GM20431 (cell line): ENCODE data around the gene GPBP1L1.
"Not testable (repeated sequence)": the region's sequence is repeated elsewhere in the genome, so short reads cannot be mapped to it uniquely, and the experiment has no call there.

Source experiments
- in situ Hi-C: fragments of 300-500 bp; cut with MseI, MboI; formaldehyde crosslinking; loops from one replicate; pipeline ENCODE4 v1.15.0; 2020; ENCODE audit warnings: low sequenced_read_pairs; ENCODE audit not compliant: unreplicated experiment

GPBP1L1 gene, protein sequence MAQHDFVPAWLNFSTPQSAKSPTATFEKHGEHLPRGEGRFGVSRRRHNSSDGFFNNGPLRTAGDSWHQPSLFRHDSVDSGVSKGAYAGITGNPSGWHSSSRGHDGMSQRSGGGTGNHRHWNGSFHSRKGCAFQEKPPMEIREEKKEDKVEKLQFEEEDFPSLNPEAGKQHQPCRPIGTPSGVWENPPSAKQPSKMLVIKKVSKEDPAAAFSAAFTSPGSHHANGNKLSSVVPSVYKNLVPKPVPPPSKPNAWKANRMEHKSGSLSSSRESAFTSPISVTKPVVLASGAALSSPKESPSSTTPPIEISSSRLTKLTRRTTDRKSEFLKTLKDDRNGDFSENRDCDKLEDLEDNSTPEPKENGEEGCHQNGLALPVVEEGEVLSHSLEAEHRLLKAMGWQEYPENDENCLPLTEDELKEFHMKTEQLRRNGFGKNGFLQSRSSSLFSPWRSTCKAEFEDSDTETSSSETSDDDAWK

DNA sequence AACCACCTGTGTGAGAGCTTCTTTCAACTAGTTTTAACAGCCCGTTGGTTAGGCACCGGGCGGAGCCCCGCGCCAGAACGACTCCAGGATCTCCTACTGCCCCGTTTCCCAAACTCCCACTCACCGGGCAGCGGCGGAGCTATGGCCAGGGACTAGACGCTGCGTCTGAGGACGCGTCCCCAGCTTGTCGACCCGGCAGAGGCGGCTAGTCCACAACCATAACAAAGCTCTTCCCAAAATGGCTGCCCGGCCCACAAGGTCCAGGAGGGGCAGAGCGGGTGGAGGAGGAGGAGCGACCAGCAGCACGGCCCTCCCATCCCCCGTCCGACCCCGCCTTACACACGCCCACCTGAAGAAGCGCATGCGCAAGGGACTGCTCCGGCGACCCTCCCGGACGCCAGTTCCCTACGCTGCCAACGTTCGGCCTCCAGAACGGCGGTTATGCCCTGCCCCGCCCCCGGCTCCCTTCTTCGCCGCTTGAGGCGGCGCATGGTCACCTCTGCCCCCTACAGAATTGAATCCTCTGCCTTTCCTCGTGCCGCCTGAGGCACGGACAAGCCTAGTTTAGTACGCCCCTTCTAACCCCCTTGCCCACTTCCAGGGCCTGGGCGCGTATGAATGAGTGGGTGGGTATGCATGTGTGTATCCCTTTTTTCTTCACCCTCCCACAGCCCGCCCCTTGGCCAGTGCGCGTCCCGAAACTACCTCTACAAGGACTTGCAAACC is at the start of gene GPBP1L1:
GPBP1L1 (minus strand) TSS at position 246 of the 726 bp plus-strand sequence. CDS start 27,446 bp downstream, outside the sequence.
- in situ Hi-C loops: no loop called here

DNA sequence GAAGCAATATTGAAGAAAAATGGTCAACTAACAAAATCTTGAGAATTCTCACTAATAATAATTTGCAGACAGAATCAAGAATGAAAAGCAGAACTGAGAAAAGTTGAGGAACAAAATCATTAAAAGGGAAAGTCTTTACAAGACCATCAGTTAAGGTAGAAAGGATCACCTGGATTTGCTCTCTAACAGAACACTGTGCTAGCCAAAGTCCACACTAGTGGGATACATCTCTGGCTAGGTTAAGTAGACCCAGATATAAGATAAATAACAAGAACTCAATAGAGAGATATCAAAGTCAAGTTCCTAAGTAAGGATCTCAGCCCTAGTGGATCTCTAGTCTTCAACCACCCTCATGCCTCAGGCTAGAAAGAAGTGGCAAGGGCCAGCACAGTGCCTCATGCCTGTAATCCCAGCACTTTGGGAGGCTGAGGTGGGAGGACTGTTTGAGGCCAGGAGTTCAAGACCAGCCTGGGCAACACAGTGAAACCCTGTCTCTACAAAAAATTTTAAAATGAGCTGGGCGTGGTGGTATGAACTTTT is 44.5 kb upstream of the GPBP1L1 start:
- in situ Hi-C loops: no loop called here

DNA sequence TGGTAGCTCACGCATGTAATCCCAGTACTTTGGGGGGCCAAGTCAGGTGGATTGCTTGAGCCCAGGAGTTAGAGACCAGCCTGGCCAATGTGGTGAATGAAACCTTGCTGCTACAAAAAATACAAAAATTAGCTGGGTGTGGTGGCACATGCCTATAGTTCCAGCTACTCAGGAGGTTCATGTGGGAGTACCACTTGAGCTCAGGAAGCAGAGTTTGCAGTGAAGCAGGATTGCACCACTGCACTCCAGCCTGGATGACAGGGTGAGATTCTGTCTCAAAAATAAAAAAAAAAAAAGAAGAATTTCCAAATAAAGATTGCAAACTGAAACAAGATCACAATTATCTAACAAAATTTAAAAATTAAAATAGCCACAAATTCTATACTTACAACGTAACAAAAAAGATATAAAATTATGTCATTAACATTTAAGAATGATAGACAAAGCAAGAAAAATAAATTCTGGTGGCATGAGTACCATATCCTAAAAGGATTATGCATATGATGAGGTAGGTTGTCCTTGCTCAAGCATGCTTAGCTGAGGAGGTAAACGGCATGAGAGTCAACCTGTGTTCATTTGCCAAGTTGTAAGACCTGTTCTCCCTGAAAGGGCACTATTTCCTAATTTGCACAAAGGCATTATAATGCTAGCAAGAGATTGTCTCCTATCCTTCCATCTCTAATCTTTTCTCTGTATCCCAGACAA is 43.9 kb upstream of the GPBP1L1 start:
- in situ Hi-C loops: no loop called here

DNA sequence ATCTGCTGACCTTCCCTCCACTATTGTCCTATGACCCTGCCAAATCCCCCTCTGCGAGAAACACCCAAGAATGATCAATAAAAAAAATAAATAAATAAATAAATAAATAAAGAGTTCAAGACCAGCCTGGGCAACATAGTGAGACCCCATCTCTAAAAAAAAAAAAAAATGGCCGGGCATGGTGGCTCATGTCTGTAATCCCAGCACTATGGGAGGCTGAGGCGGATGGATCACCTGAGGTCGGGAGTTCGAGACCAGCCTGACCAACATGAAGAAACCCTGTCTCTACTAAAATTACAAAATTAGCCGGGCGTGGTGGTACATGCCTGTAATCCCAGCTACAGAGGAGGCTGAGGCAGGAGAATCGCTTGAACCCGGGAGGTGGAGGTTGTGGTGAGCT is 39.7 kb upstream of the GPBP1L1 start:
- in situ Hi-C loops: not testable (repeated sequence)

- in situ Hi-C loops: no loop called here
Measured at GRCh38 chr1:45723248-45723930, 37.1 kb upstream of the GPBP1L1 start.

DNA sequence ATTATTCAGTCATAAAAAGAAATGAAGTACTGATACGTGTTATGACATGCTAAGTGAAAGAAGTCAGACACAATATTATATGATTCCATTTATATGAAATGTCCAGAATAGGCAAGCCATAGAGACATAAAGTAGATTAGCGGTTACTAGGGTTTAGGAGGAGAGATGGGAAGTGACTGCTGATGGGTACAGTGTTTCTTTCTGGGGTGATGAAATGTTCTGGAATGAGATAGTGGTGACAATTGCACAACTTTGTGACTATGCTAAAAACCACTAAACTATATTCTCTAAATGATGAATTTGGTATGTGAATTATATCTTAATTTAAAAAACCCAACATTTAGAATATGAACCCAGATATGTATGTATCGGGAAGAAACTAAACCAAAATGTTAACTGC is 36.5 kb upstream of the GPBP1L1 start:
- in situ Hi-C loops: no loop called here

GRCh38 chr1:45721207-45721606 is 34.9 kb upstream of the GPBP1L1 start:
- in situ Hi-C loops: no loop called here

DNA sequence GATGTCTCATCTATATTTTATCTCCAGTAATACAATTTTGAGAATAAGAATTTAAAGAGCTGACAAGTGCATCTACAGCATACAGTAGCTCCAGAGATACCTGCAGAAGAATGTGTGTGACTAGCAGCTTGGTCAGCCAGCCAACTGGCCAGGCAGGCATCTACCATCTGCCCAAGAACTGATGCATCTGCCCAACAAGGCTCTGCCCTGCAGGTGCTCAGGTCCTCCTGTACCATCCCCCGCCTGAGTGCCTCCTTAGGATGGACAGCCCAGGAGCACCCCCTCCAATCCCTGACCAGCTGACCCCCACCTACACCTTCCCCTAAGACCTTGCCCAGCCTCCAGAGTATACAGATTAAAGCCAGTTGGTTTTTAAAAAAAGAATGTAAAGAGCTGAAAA is 32.0 kb upstream of the GPBP1L1 start:
- in situ Hi-C loops: no loop called here

- in situ Hi-C loops: not testable (repeated sequence)
Measured at GRCh38 chr1:45717386-45717785, 31.1 kb upstream of the GPBP1L1 start.

GRCh38 chr1:45716700-45717099 is 30.4 kb upstream of the GPBP1L1 start:
- in situ Hi-C loops: no loop called here

DNA sequence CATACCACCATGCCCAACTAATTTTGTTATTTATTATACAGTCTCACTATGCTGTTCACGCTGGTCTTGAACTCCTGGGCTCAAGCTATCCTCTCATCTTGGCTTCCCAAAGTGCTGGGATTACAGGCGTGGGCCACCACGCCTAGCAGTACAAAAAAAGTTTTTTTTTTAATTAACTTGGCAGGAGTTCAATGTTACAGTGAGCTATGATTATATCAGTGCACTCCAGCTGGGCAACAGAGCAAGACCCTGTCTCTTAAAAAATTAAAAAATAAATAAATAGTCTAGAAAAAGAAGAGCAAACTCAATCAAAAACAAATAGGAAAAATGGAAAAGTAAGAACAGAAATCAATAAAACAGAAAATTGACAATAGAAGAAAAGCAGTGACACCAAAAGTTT is 27.4 kb upstream of the GPBP1L1 start:
- in situ Hi-C loops: no loop called here

- in situ Hi-C loops: no loop called here
Measured at GRCh38 chr1:45704637-45705036, 18.3 kb upstream of the GPBP1L1 start.

DNA sequence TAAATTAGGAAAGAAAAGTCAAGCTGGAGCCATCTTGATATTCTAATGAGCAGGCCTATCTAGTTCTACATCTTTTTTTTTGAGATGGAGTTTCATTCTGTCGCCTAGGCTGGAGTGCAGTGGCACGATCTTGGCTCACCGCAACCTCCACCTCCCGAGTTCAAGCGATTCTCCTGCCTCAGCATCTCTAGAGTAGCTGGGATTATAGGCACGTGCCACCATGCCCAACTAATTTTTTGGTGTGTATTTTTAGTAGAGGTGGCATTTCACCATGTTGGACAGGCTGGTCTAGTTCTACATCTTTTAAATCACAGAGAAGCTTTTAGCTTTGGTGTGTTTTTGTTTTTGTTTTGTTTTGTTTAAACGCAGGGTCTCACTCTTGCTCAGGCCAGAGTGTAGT is 8.5 kb upstream of the GPBP1L1 start:
- in situ Hi-C loops: no loop called here

DNA sequence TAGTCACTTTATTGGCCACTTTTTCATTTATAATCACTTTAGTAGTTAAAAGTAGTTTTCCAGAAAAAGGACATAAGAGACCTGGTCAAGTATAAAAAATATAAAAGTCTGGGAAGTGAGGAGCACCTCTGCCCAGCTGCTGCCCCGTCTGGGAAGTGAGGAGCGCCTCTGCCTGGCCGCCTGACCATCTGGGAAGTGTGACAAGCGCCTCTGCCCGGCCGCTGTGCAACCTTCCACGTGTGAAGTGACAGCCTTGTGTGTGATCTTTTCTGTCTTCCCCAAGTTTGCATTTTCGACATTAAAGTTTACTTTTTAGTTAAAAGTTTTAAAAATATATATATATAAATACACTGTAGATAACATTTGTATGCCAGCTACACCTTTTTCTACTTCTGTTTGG is 7.5 kb upstream of the GPBP1L1 start:
- in situ Hi-C loops: not testable (repeated sequence)

DNA sequence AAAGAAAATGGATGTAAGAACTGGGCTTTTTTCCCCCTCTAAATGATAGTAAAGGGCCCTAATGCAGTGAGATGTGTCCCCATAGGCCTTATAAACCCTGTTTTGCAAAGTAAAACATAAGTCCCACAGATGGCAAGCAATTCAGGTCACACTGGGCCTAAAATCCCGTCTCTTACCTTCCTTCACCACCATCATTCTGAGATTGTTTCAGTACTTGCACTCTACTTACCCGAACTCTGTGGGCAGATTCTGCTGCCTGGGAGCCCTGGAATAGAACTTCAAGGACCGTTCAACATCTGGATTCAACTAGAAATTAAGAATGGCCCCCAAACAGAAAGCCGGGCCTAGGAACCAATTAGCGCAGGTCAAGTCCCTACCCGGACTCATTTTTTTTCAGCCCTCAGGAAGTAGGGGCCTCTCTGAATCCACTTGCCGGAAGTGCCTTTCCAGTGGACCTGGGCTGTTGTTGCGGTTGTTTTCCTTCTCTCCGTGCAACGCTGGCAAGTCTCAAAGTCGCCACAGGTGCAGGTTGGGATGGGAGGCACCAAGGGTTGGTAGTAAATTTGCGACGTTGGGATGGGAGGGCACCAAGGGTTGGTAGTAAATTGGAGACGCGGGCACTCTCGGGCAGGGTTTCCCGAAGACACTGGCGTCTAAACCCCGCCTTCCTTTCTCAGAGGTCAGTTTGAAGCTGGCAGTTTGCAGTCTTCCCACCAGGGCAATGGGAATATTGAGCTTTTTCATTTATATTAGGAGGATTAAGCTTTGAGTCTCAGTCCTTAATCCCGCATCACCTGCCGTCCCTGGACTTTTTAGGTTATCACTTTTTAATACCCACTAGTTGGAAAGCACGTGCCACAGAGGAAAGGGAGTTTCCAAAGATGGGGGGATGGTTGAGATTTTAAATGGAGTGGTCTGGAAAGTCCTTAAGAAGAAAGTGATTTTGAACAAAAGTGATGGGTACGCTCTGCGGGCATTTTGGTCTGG is 1.7 kb upstream of the GPBP1L1 start, which contains the start of gene TMEM69:
TMEM69 (plus strand) TSS at position 428 of the 987 bp plus-strand sequence. CDS start 2,888 bp downstream, outside the sequence.
- in situ Hi-C loops: no loop called here

GRCh38 chr1:45687014-45687753 is 851 bp upstream of the GPBP1L1 start:
- in situ Hi-C loops: no loop called here

DNA sequence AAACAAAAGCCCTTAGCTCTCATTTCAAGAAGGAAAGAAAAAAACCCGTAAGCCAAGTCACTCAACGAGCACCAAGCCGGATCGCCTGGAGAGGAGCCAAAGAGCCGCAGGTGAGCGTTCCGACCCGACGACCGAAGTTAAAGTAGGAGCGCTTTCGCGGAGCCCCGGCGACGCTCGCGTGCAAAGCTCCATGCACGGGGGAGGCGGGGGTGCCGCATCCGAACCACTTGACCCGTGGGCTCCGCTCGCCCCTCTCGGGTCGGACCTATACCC is 382 bp downstream of the GPBP1L1 start:
- in situ Hi-C loops: no loop called here

DNA sequence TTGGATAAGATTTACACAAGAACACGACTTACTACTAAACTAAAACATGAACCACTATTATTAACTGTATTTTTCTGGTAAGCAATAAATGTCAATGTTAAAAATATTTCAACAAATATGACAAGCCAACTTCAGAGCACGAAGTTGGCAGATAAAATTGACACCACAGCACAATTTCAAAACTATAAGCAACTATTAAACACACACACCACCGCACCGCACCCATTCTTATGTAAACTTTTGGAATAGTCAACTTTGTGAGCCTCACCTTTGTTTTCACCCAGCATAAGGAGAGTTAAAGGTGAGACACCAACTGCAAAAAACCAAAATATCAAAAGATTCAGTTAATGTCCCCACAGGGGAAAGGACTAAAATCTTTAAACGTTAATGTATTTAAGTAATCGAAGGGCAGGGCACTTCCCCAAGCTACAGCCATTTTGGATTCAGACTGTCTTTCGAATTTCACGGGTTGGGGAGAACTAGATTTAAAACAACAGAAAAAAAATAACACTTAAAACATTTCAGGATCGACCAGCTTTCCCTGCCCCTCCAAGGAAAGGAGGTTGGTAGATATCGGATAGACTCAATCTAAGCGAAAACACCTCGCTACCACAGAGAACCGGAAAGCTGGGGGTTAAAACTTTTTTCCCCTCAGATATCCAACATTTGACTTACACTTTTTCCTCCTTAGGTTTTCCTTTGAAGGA is 872 bp downstream of the GPBP1L1 start:
- in situ Hi-C loops: no loop called here
